NOMO-1 treated with dmso at 0.1 percent for 144 hours (cell line): ENCODE measurements around the gene PPM1D.
A peak's percentile ranks its signal among the peaks of the same experiment; 100 is the strongest.
"Not testable (repeated sequence)": the region's sequence is repeated elsewhere in the genome, so short reads cannot be mapped to it uniquely, and the experiment has no call there.

ENCODE experiments used
- DNase-seq: peaks from one replicate; lab custom pipeline; 2025; ENCODE audit not compliant: unreplicated experiment; lab: John Stamatoyannopoulos, UW

PPM1D gene

GRCh38 chr17:60599620-60600489, at the start of gene PPM1D:
TSS of gene PPM1D (plus strand) at chr17:60600193. CDS start at chr17:60600415, 222 bp downstream.
- peak; percentile 98 for DNase-seq

GRCh38 chr17:60552255-60552654, 47.7 kb upstream of the PPM1D start:
- not testable (repeated sequence) for DNase-seq

DNA sequence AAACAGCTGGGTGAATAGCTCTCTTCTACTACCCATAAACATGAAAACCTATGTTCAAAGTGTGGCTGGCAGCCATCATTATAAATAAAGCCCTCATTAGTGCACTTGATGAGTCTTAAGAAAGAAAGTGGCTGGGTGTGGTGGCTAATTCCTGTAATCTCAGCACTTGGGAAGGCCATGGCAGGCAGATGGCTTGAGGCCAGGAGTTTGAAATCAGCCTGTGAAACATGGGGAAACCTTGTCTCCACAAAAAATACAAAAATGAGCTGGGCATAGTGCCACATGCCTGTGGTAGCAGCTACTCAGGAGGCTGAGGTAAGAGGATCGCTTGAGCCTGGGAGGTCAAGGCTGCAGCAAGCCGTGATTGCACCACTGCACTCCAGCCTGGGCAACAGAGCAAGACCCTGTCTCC, 45.6 kb upstream of the PPM1D start:
- DNase-seq: no peak

GRCh38 chr17:60555786-60556185, 44.2 kb upstream of the PPM1D start:
- DNase-seq: no peak

DNA sequence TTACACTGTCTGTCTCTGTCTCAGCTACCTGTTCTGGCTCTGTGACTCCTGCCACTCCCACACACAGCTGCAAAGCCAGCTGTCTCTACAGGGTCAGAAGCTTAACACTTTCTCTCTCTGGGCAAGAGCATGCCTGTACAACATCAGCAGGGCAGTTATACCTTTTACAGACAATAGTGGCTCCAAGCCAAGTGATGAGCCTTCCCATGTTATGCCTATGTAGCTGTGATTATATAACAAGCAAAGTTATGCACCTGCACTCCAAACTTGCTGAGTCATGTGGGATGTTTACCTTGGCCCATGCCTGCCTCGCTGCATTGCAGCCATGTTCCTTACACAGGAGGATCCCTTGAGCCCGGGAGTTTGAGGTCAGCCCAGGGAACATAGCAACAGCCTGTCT, 42.2 kb upstream of the PPM1D start:
- DNase-seq: no peak

- no peak for DNase-seq
These were observed 40.4 kb upstream of the PPM1D start for GRCh38 chr17:60559659-60559994.

GRCh38 chr17:60559995-60560859, 39.8 kb upstream of the PPM1D start:
- DNase-seq: no peak

DNA sequence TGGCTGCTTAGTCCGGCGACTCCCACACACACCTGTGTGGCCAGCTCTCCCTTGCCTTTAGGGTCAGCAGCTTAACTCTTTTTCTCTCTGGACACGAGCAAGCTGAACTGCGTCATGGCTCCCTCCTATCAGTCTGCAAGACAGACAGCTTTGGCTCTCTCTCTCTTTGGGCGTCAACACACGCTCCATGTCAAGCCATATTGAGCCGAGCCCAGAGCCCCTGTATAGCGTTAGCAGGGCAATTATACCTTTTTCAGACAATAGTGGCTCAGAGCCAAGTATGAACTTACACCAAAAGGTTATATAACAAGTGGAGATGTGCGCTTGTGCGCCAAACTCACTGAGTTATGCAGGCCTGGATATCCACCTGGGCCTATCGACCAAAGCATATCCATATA, 39.1 kb upstream of the PPM1D start:
- DNase-seq: no peak

- DNase-seq: no peak
These were observed 37.6 kb upstream of the PPM1D start for GRCh38 chr17:60562421-60562820.

DNA sequence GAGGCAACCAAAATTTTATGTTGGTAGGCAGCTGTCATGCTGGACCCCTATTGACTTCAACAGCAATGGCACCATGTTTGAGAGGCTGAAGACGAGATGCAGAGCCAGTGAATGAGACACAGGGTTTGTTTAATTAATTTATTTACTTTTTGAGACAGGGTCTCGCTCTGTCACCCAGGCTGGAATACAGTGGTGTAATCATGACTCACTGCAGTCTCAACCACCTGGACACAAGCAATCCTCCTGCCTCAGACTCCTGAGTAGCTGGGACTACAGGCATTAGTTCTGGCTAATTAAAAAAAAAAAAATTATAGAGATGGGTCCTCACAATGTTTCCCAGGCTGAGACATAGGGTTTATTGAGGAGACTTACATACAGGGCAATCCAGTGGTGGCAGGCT, 36.2 kb upstream of the PPM1D start:
- no peak for DNase-seq

- no peak for DNase-seq
These were observed 34.8 kb upstream of the PPM1D start for GRCh38 chr17:60565233-60565632.

DNA sequence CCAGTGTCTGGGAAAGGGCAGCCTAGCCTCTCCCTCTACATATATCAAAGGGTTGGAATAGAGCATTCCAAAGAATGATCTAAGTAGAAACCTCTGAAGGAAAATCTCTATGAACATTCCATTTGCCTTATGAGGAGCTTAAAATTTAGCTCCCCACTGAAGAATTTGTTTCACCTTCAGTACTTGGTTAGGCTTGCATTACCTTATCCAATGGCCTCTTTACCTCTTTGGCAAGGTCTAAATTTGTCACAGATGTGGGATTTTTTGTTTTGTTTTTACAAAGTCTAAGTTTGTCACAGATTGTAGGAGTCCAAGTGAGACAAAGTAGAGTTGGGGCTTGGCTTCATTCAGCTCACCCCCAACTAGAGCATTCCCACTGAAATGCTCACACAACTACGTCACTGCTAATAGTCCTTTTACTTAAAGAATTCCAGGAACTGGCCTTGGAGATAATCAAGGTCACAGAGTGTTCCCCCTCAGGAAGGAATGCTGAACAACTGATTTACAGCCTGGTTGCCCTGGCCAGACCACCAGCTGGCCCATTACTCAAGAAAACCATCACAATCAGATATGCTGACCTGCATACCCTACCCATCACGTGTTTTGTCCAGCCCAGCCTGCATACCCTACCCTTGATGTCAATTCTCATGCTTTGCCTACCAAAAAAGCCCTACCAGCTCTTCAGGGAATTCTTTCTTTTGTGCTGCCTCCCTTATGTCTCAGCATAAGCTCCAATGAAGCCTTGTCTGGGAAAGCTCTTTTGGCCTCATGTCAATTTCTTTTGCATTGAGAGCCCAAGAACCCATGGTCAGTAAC, 26.5 kb upstream of the PPM1D start:
- DNase-seq: no peak

- no peak for DNase-seq
These were observed 22.7 kb upstream of the PPM1D start for GRCh38 chr17:60577147-60577915.

DNA sequence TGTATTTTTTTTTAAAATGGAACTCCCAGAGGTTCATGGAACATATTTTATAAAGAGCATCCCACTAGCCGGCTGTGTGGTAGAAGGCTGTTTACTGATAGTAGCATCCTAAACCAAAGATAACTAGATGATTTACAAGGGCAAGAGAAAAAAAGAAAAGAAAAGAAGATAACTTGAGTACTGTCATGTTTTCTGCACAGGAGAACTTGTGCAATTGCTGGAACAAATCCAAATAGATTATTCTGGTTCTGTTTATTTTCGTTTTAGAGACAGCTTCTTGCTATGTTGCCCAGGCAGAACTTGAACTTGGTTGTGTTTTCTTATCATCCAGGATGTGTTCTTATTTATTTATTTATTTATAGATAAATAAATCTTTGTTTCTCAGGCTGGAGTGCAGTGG, 20.9 kb upstream of the PPM1D start:
- no peak for DNase-seq

DNA sequence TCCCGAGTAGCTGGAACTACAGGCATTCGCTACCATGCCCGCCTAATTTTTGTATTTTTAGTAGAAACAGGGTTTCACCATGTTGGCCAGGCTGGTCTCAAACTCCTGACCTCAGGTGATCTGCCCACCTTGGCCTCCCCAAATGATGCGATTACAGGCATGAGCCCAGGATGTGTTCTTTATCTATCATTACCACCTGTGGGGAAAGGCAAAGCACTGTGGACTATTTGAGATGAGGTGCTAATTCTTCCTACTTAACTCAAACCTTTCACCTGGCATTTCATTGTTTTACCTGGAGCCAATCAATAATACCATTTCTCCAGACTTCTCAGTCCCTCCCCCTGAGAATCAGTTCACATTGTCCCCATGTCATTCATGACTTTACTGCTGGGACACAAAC, 20.4 kb upstream of the PPM1D start:
- DNase-seq: no peak

DNA sequence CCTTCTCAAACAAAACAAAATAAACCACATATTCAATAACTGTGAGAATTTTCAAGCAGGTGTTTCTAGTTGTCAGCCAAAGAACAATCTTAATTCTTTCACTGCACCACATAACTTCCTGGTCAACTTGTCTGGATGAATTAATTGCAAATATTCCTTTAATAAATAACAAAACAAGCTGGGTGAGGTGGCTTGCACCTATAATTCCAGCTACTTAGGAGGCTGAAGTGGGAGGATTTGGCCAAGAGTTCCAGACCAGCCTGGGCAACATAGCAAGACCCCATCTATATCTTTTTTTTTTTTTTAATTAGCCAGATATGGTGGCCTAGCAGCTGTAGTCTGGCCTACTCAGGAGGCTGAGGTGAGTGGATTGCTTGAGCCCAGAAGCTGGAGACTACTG, 17.0 kb upstream of the PPM1D start:
- DNase-seq: no peak

DNA sequence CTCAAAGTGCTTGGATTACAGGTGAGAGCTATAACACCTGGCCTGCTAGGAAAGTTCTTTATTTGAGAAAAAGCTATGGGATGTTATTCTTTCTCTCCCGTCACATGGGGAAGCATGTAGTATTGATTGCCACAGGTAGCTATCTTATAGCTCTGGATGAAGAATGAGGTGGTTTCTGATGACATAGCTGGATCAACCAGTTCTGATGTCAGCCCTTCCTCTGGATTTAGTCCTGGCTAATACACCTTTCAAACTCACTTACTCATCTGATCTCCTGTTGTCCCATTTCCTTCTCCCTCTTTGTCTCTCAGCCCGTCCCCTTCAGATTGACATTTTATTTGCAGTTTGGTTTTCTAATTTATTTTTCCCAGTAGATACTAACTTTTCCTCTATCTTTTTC, 14.1 kb upstream of the PPM1D start:
- no peak for DNase-seq

- DNase-seq: no peak
These were observed 13.6 kb upstream of the PPM1D start for GRCh38 chr17:60586288-60586974.

DNA sequence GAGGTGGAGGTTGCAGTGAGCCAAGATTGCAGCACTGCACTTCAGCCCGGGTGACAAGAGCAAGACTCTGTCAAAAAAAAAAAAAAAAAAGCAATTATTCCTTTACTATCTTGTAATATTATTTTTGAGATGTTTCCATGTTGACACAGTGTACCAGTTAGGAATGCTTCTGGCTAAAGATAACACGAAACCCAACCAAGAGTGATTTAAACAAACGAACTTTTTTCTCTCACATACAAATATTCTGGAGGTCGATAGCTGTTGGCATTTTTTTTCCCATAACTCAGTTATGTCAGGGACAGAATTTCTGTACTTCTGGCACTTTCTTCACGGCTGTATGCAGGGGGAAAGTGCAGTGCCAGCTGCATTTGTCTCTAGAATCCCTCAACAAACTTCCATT, 9.9 kb upstream of the PPM1D start:
- DNase-seq: no peak

GRCh38 chr17:60592750-60593149, 7.2 kb upstream of the PPM1D start:
- DNase-seq: no peak
